GM23338 (cell line): Measurements from ENCODE around the gene PLEK.

Experiments
- EZH2 ChIP-seq: fragments of 200-600 bp; sonication (generic); IDR thresholded peaks from one replicate; pipeline ENCODE4 v1.8.0; 2017; ENCODE audit warnings: antibody characterized with exemption, mild to moderate bottlenecking, low read depth; ENCODE audit not compliant: unreplicated experiment
- EZH2phosphoT487 ChIP-seq: fragments of 200-600 bp; sonication (generic); IDR thresholded peaks from one replicate; pipeline ENCODE4 v1.8.1; 2018; ENCODE audit warnings: antibody characterized with exemption; ENCODE audit not compliant: unreplicated experiment
- NANOG ChIP-seq: IDR thresholded peaks from 2 replicates; pipeline ENCODE4 v1.6.1; 2016; ENCODE audit warnings: antibody characterized with exemption, borderline replicate concordance
- POLR2AphosphoS5 ChIP-seq: IDR thresholded peaks from 2 replicates; pipeline ENCODE4 v1.6.1; 2016; ENCODE audit warnings: antibody characterized with exemption, low read depth
- ZNF331 ChIP-seq: fragments of 250-450 bp; sonication (Bioruptor Pico); IDR thresholded peaks from 2 replicates; pipeline ENCODE4 v1.5.0; 2020; ENCODE audit warnings: low read depth, mild to moderate bottlenecking, moderate library complexity
- TF ChIP-seq, protein P1 (sequence below), 2 experiments: fragments of 200-600 bp in 1 of 2; sonication (generic) in 1 of 2; conservative IDR thresholded peaks; 2 replicates each; pipeline versions ENCODE4 v1.5.1 to v1.6.1; 2016 to 2017; ENCODE audit warnings: antibody characterized with exemption in 2 of 2, low read depth in 2 of 2, mild to moderate bottlenecking in 2 of 2, moderate library complexity in 1 of 2
- TF ChIP-seq, protein P2 (sequence below): IDR thresholded peaks from one replicate; pipeline ENCODE4 v1.6.1; 2018; ENCODE audit warnings: antibody characterized with exemption; ENCODE audit not compliant: unreplicated experiment
- TF ChIP-seq, protein P3 (sequence below): fragments of 250-450 bp; sonication (Bioruptor Pico); IDR thresholded peaks from 2 replicates; pipeline ENCODE4 v1.5.0; 2020; ENCODE audit warnings: mild to moderate bottlenecking, moderate library complexity
- TF ChIP-seq, protein P4 (sequence below): IDR thresholded peaks from 2 replicates; pipeline ENCODE4 v1.6.1; 2016; ENCODE audit warnings: antibody characterized with exemption

DNA sequence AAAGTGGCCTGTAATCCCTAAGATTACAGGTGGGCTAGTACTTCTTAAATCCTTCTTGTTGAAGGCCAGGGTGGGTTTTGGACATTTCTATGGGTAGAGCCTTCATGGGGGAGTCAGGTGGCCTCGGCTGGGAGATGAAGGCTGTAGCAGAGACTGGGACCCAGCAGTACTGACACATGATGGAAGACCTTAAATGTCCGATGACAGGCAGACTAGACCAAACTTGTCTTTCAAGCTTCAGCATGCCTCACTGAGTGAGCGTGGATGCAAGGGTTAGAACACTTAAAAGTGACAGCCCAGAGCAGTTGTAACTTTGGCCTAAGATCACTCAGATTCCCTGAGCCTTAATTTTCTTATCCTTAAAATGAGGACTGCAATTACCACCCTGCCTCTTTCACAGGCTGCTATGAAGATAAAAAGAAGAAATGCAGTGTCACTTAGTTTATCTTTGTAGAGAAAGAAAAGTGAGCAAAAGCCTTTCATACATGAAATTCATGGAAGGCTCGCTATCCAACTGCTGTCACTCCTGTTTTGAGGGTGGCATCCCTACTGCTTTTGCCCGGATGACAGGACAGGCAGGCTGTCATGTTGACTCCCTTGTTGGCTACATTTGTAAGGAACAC is 19.5 kb downstream of the PLEK start:
- TF ChIP-seq POLR2AphosphoS5 (no peak), EZH2 (no peak), ZNF331 (CRISPR knock-in tag) (no peak), EZH2phosphoT487 (no peak), NANOG (no peak)
- TF ChIP-seq, protein P1, sequence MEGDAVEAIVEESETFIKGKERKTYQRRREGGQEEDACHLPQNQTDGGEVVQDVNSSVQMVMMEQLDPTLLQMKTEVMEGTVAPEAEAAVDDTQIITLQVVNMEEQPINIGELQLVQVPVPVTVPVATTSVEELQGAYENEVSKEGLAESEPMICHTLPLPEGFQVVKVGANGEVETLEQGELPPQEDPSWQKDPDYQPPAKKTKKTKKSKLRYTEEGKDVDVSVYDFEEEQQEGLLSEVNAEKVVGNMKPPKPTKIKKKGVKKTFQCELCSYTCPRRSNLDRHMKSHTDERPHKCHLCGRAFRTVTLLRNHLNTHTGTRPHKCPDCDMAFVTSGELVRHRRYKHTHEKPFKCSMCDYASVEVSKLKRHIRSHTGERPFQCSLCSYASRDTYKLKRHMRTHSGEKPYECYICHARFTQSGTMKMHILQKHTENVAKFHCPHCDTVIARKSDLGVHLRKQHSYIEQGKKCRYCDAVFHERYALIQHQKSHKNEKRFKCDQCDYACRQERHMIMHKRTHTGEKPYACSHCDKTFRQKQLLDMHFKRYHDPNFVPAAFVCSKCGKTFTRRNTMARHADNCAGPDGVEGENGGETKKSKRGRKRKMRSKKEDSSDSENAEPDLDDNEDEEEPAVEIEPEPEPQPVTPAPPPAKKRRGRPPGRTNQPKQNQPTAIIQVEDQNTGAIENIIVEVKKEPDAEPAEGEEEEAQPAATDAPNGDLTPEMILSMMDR (conservative IDR thresholded peaks at IDR 0.05; ENCODE audit: low read depth in 2 of 2): no peak
- TF ChIP-seq, protein P2, sequence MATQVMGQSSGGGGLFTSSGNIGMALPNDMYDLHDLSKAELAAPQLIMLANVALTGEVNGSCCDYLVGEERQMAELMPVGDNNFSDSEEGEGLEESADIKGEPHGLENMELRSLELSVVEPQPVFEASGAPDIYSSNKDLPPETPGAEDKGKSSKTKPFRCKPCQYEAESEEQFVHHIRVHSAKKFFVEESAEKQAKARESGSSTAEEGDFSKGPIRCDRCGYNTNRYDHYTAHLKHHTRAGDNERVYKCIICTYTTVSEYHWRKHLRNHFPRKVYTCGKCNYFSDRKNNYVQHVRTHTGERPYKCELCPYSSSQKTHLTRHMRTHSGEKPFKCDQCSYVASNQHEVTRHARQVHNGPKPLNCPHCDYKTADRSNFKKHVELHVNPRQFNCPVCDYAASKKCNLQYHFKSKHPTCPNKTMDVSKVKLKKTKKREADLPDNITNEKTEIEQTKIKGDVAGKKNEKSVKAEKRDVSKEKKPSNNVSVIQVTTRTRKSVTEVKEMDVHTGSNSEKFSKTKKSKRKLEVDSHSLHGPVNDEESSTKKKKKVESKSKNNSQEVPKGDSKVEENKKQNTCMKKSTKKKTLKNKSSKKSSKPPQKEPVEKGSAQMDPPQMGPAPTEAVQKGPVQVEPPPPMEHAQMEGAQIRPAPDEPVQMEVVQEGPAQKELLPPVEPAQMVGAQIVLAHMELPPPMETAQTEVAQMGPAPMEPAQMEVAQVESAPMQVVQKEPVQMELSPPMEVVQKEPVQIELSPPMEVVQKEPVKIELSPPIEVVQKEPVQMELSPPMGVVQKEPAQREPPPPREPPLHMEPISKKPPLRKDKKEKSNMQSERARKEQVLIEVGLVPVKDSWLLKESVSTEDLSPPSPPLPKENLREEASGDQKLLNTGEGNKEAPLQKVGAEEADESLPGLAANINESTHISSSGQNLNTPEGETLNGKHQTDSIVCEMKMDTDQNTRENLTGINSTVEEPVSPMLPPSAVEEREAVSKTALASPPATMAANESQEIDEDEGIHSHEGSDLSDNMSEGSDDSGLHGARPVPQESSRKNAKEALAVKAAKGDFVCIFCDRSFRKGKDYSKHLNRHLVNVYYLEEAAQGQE: no peak
- TF ChIP-seq, protein P3, sequence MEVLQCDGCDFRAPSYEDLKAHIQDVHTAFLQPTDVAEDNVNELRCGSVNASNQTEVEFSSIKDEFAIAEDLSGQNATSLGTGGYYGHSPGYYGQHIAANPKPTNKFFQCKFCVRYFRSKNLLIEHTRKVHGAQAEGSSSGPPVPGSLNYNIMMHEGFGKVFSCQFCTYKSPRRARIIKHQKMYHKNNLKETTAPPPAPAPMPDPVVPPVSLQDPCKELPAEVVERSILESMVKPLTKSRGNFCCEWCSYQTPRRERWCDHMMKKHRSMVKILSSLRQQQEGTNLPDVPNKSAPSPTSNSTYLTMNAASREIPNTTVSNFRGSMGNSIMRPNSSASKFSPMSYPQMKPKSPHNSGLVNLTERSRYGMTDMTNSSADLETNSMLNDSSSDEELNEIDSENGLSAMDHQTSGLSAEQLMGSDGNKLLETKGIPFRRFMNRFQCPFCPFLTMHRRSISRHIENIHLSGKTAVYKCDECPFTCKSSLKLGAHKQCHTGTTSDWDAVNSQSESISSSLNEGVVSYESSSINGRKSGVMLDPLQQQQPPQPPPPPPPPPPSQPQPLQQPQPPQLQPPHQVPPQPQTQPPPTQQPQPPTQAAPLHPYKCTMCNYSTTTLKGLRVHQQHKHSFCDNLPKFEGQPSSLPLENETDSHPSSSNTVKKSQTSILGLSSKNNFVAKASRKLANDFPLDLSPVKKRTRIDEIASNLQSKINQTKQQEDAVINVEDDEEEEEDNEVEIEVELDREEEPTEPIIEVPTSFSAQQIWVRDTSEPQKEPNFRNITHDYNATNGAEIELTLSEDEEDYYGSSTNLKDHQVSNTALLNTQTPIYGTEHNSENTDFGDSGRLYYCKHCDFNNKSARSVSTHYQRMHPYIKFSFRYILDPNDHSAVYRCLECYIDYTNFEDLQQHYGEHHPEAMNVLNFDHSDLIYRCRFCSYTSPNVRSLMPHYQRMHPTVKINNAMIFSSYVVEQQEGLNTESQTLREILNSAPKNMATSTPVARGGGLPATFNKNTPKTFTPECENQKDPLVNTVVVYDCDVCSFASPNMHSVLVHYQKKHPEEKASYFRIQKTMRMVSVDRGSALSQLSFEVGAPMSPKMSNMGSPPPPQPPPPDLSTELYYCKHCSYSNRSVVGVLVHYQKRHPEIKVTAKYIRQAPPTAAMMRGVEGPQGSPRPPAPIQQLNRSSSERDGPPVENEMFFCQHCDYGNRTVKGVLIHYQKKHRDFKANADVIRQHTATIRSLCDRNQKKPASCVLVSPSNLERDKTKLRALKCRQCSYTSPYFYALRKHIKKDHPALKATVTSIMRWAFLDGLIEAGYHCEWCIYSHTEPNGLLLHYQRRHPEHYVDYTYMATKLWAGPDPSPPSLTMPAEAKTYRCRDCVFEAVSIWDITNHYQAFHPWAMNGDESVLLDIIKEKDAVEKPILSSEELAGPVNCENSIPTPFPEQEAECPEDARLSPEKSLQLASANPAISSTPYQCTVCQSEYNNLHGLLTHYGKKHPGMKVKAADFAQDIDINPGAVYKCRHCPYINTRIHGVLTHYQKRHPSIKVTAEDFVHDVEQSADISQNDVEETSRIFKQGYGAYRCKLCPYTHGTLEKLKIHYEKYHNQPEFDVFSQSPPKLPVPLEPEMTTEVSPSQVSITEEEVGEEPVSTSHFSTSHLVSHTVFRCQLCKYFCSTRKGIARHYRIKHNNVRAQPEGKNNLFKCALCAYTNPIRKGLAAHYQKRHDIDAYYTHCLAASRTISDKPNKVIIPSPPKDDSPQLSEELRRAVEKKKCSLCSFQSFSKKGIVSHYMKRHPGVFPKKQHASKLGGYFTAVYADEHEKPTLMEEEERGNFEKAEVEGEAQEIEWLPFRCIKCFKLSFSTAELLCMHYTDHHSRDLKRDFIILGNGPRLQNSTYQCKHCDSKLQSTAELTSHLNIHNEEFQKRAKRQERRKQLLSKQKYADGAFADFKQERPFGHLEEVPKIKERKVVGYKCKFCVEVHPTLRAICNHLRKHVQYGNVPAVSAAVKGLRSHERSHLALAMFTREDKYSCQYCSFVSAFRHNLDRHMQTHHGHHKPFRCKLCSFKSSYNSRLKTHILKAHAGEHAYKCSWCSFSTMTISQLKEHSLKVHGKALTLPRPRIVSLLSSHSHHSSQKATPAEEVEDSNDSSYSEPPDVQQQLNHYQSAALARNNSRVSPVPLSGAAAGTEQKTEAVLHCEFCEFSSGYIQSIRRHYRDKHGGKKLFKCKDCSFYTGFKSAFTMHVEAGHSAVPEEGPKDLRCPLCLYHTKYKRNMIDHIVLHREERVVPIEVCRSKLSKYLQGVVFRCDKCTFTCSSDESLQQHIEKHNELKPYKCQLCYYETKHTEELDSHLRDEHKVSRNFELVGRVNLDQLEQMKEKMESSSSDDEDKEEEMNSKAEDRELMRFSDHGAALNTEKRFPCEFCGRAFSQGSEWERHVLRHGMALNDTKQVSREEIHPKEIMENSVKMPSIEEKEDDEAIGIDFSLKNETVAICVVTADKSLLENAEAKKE (CRISPR knock-in tag): no peak
- TF ChIP-seq, protein P4, sequence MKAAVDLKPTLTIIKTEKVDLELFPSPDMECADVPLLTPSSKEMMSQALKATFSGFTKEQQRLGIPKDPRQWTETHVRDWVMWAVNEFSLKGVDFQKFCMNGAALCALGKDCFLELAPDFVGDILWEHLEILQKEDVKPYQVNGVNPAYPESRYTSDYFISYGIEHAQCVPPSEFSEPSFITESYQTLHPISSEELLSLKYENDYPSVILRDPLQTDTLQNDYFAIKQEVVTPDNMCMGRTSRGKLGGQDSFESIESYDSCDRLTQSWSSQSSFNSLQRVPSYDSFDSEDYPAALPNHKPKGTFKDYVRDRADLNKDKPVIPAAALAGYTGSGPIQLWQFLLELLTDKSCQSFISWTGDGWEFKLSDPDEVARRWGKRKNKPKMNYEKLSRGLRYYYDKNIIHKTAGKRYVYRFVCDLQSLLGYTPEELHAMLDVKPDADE: no peak
